Measurements from ENCODE around the gene LRRC42. TPM values are rescaled to one million over a fixed set of nuclear protein-coding genes. Genes with fewer than 3 reads are reported as not detected.

The LRRC42 gene
- 44.9 TPM for polyA plus RNA-seq (2013, experiment 1 of 2; ENCODE audit: insufficient read length)
- 44.0 TPM for polyA plus RNA-seq (2013, experiment 2 of 2; ENCODE audit: insufficient read length)

- DNase-seq, result no peak
Observed at GRCh38 chr1:53946252-53947171, at the start of gene LRRC42. LRRC42 (plus strand) TSS chr1:53946350; CDS start chr1:53952000, 5,650 bp downstream.

- peak; percentile 87 for DNase-seq
Observed at GRCh38 chr1:53896635-53897229, 49.4 kb upstream of the LRRC42 start.

DNA sequence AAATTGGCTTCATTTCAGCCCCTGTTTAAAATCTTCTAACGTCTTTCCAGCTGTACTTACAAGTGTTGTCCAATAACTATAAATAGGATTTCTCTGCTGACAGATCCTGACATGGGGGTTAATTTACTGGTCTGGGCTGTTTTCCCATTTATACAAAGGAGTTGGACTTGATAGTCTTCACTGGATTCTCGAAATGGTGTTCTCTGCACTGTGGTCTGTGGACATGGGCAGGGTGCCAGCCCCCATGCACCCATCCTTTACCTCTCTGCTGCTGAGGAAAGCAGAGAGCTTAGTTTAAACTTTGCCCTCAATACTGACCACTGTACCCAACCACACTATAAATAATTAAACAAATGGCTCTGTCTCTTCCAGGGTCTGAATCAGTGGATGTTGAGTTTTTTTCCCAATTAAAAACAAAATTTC is 46.9 kb upstream of the LRRC42 start:
- peak; percentile 86 for DNase-seq

GRCh38 chr1:53899708-53900107 is 46.4 kb upstream of the LRRC42 start:
- DNase-seq, result no peak

DNA sequence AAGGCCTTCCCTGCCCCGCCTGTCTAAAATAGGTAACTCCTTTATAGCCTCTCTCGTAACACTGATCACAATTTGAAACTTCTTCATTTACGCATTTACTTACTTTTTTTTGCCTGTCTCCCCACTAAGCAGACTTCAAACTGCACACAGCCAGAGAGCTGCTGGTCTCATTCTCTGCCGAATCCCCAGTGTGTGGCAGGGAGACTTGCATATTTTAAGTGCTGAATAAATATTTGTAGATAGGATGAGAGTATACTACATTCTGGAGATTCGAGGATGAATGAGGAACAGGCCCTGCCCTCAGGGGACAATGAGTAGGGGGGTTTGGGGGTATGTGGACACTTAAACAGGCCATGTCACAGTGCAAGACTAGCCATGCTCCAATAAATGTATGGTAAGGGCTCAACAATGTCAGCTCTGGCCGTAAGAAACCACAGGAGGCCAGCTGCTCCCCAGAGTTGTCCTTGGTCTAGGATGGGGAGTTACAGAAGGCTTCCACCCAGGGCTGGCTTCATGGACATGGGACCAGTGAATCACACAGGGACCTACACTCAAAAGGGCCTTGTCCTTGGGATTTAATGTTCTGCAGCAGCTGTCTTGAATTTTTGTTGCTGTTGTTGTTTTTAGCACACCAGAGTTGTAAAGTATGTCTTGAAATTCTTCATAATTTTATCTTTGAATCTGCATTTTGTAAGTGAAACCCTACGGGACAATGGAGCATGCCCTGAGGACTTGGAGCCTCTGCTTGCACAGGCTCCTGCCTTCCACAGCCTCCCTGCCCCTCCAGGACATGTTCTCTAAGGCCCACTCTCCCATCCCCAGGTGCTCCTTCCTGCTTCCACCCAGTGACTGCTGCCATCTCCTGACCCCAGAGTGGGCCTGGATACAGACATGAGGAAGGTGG is 43.7 kb upstream of the LRRC42 start:
- DNase-seq, result no peak

DNA sequence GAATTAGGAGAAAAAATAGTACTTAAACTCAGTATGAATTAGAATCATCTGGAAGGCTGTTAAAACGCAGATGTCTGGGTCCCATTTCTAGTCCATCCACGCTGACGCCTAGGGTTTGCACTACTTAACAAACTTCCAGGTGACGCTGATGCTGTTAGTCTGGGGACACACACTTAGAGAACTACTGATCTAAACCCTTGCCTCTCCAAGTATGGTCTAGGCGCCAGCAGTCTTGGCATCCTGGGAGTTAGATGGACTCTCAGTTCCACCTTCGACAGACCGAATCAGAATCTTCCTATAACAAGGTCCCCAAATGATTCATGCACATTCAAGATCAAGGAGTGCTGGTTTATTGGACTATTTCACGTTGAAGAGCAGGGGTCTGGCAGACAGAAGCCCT is 40.6 kb upstream of the LRRC42 start:
- no peak for DNase-seq

- no peak for DNase-seq
Observed at GRCh38 chr1:53906121-53906520, 40.0 kb upstream of the LRRC42 start.

- no peak for DNase-seq
Observed at GRCh38 chr1:53909946-53910345, 36.2 kb upstream of the LRRC42 start.

GRCh38 chr1:53911442-53911841 is 34.7 kb upstream of the LRRC42 start:
- DNase-seq, result no peak

DNA sequence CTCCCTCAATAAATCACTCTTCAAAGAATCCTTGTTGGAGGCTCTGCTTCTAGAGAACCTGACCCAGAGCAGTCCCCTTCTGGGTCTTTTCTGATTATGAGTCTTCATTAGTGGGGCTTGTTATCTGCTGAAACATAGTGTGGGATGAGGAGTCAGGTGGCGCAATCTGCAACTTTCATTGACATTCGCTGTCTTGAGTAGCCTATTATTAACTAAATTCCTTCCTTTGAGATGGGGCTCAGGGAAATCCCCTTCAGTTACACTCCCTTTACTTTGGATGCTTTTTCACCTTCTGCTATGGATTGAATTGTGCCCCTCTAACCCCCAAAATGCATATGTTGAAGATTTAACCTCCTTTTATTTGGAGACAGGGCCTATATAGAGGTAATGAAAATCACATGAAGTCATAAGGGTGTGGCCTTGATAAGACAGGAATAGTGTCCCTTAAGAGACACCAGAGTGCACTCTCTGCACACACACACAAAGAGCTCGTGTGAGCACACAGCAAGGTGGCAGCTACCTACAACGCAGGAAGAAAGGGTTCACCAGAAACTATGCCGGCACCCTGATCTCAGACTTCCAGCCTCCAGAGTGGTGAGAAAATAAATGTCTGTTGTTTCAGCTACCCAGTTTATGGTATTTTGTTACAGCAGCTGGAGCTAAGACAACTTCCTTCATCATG is 32.7 kb upstream of the LRRC42 start:
- no peak for DNase-seq

- DNase-seq, result no peak
Observed at GRCh38 chr1:53918343-53918742, 27.8 kb upstream of the LRRC42 start.

DNA sequence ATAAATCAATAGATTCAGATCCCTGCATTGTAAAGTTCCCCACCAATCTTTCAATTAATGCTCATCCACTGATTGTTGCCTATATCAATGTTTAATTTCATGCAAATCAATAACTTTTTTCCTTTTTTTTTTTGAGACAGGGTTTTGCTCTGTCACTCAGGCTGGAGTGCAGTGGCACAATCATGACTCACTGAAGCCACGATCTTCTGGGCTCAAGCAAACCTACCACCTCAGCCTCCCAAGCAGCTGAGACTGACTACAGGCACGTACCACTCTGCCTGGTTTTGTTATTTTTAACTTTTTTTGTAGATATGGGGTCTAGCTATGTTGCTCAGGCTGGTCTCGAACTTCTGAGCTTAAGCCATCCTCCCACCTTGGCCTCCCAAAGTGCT is 26.5 kb upstream of the LRRC42 start:
- DNase-seq, result no peak

GRCh38 chr1:53927376-53927881 is 18.7 kb upstream of the LRRC42 start:
- no peak for DNase-seq

- DNase-seq, result no peak
Observed at GRCh38 chr1:53929246-53929960, 16.7 kb upstream of the LRRC42 start.

DNA sequence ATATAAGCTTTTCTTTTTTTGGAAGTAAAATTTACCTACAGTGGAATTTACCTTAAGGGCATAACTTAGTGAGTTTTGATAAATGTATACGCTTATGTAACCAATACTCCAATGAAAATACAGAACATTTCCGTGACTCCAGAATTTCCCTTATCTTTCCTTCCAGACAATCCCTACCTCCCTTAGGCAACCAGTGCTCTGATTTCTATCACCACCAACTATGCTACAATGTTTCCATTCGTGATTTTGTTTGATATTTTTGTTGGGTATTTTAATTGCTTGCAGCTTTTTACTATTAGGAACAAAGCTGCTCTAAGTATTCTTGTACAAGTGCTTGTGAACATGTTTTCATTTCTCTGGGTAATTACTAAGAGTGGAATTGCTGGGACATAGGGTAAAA is 15.2 kb upstream of the LRRC42 start:
- no peak for DNase-seq

- no peak for DNase-seq
Observed at GRCh38 chr1:53931523-53931922, 14.6 kb upstream of the LRRC42 start.

GRCh38 chr1:53934170-53934765 is 11.9 kb upstream of the LRRC42 start:
- no peak for DNase-seq

GRCh38 chr1:53936430-53936829 is 9.7 kb upstream of the LRRC42 start:
- DNase-seq, result no peak

GRCh38 chr1:53938136-53938830 is 7.9 kb upstream of the LRRC42 start:
- no peak for DNase-seq
